HG03354 (cell line): ENCODE measurements around the gene OR1L8.
"Not testable (repeated sequence)": the region's sequence is repeated elsewhere in the genome, so short reads cannot be mapped to it uniquely, and the experiment has no call there.

Experiments
- ATAC-seq: cut with Tn5 transposase; IDR thresholded peaks from one replicate; pipeline ENCODE4 v1.9.1; 2021; ENCODE audit warnings: mild to moderate bottlenecking; ENCODE audit not compliant: unreplicated experiment, poor library complexity, severe bottlenecking

The OR1L8 gene

GRCh38 chr9:122583284-122583683, at the start of gene OR1L8:
TSS of gene OR1L8 (minus strand) at chr9:122583384. CDS start at chr9:122568477, 14,907 bp downstream.
- ATAC-seq = not testable (repeated sequence)

- ATAC-seq = no peak
These were observed 36.8 kb upstream of the OR1L8 start for GRCh38 chr9:122619996-122620395.

GRCh38 chr9:122614362-122614761, 31.2 kb upstream of the OR1L8 start, which contains the start of gene OR1Q1:
TSS of gene OR1Q1 (plus strand) at chr9:122614738. CDS start at chr9:122614738, 0 bp downstream.
- no peak for ATAC-seq

GRCh38 chr9:122609804-122610203, 26.6 kb upstream of the OR1L8 start:
- ATAC-seq = no peak

- ATAC-seq = no peak
These were observed 23.4 kb upstream of the OR1L8 start for GRCh38 chr9:122606587-122606986.

- no peak for ATAC-seq
These were observed 22.5 kb upstream of the OR1L8 start for GRCh38 chr9:122605691-122606090.

GRCh38 chr9:122580360-122580759, 2.8 kb downstream of the OR1L8 start:
- ATAC-seq = no peak

- no peak for ATAC-seq
These were observed 3.3 kb downstream of the OR1L8 start for GRCh38 chr9:122579874-122580273.

GRCh38 chr9:122572456-122572855, 10.7 kb downstream of the OR1L8 start:
- no peak for ATAC-seq

GRCh38 chr9:122567901-122568300, 15.3 kb downstream of the OR1L8 start:
- no peak for ATAC-seq

- no peak for ATAC-seq
These were observed 20.9 kb downstream of the OR1L8 start for GRCh38 chr9:122562134-122562760.

GRCh38 chr9:122561446-122561845, 21.7 kb downstream of the OR1L8 start:
- no peak for ATAC-seq

GRCh38 chr9:122552812-122553211, 30.4 kb downstream of the OR1L8 start, which contains the start of gene OR1N2:
TSS of gene OR1N2 (plus strand) at chr9:122553112. CDS start at chr9:122553212, 100 bp downstream.
- ATAC-seq = no peak

- ATAC-seq = no peak
These were observed 31.8 kb downstream of the OR1L8 start for GRCh38 chr9:122551371-122551770.

GRCh38 chr9:122546196-122546595, 37.0 kb downstream of the OR1L8 start:
- ATAC-seq = no peak

- ATAC-seq = no peak
These were observed 44.4 kb downstream of the OR1L8 start for GRCh38 chr9:122538757-122539156.

GRCh38 chr9:122537066-122537465, 46.1 kb downstream of the OR1L8 start:
- not testable (repeated sequence) for ATAC-seq

GRCh38 chr9:122536134-122536533, 47.0 kb downstream of the OR1L8 start:
- no peak for ATAC-seq

- ATAC-seq = not testable (repeated sequence)
These were observed 52.0 kb downstream of the OR1L8 start for GRCh38 chr9:122531157-122531556.

- ATAC-seq = no peak
These were observed 56.0 kb downstream of the OR1L8 start, which contains the start of gene OR1N1 for GRCh38 chr9:122527193-122527592. TSS of gene OR1N1 (minus strand) at chr9:122527293. CDS start at chr9:122527293, 0 bp downstream.

- ATAC-seq = no peak
These were observed 56.6 kb downstream of the OR1L8 start for GRCh38 chr9:122526602-122527001.

- no peak for ATAC-seq
These were observed 63.8 kb downstream of the OR1L8 start for GRCh38 chr9:122519376-122519775.
